Measurements from ENCODE around the gene PPP2R5B.
A peak's percentile ranks its signal among the peaks of the same experiment; 100 is the strongest.

The PPP2R5B gene

DNA sequence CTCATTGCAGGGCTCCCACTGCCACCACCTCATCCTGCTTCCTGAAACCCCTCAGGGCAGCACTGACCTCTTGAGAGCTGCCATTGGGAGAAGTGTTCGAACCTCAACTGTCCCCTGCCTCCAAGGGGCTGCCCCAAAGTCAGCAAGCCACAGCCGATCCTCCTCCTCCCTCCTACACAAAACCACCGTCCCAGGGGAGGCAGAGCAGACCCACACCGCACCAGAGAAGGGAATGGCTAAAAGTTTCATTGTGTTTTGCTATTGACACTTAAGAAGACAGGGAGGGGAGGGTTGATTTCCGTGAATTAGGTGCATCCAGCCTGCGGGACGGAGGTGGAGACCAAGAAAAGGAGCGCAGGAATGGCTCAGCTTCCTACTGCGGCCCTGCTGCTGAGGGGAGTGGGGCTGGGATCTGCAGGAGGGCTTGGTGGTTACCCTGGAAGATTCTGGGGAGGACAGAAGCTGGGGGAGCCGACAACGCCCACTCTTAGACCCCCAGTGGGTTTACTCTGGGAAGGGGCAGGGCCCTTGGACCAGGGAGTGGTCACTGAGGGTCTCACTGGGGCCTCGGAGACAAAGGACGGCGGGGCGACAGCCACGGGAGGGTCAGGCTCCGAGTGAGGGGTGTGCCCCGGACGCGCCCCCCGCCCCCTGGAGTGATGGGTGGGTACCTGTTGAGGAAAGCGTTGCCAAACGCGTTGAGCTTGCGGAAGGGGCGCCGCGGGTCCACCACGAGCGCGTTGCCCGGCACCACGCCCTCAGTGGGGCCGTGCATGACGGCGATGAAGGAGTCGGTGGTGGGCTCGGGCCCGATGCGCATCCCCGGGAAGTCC is 46.9 kb upstream of the PPP2R5B start:
- no peak for DNase-seq (ENCODE audit: extremely low spot score)
- no peak for TF ChIP-seq SUZ12 (IDR thresholded peaks at IDR 0.05)
- TF ChIP-seq LEF1 (IDR thresholded peaks at IDR 0.05; ENCODE audit: borderline replicate concordance): no peak
- no peak for TF ChIP-seq SP1 (IDR thresholded peaks at IDR 0.05)
- TF ChIP-seq TARDBP (IDR thresholded peaks at IDR 0.05): no peak
- TF ChIP-seq BHLHE40 (IDR thresholded peaks at IDR 0.05; ENCODE audit: borderline replicate concordance): no peak
- no peak for TF ChIP-seq FOXM1 (IDR thresholded peaks at IDR 0.05; ENCODE audit: borderline replicate concordance)
- TF ChIP-seq, protein P1, sequence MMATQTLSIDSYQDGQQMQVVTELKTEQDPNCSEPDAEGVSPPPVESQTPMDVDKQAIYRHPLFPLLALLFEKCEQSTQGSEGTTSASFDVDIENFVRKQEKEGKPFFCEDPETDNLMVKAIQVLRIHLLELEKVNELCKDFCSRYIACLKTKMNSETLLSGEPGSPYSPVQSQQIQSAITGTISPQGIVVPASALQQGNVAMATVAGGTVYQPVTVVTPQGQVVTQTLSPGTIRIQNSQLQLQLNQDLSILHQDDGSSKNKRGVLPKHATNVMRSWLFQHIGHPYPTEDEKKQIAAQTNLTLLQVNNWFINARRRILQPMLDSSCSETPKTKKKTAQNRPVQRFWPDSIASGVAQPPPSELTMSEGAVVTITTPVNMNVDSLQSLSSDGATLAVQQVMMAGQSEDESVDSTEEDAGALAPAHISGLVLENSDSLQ (IDR thresholded peaks at IDR 0.05): no peak
- CTCF ChIA-PET: interaction anchor here (0.7 to 2.5 kb wide), 6 partner anchors 8 to 67 kb away, joined by 3 to 13 read pairs (median 4); no protein-coding TSS in a partner anchor
- POLR2A ChIA-PET: interaction anchor here (0.9 to 5.0 kb wide), 4 partner anchors 9 to 13 kb away, joined by 3 to 26 read pairs (median 8); no protein-coding TSS in a partner anchor

- ChIA-PET CTCF (interaction anchor here (0.7 to 2.5 kb wide), 5 partner anchors 9 to 67 kb away, joined by 3 to 13 read pairs (median 4); no protein-coding TSS in a partner anchor), POLR2A (interaction anchor here (2.3 to 5.0 kb wide), 2 partner anchors 9 to 13 kb away, joined by 14 to 26 read pairs; no protein-coding TSS in a partner anchor)
- no peak for DNase-seq (ENCODE audit: extremely low spot score)
- peak; percentile 57 for TF ChIP-seq L3MBTL2 (conservative IDR thresholded peaks at IDR 0.05)
- no peak for TF ChIP-seq NFRKB (IDR thresholded peaks at IDR 0.05)
These were observed 46.3 kb upstream of the PPP2R5B start for GRCh38 chr11:64878223-64878493.

DNA sequence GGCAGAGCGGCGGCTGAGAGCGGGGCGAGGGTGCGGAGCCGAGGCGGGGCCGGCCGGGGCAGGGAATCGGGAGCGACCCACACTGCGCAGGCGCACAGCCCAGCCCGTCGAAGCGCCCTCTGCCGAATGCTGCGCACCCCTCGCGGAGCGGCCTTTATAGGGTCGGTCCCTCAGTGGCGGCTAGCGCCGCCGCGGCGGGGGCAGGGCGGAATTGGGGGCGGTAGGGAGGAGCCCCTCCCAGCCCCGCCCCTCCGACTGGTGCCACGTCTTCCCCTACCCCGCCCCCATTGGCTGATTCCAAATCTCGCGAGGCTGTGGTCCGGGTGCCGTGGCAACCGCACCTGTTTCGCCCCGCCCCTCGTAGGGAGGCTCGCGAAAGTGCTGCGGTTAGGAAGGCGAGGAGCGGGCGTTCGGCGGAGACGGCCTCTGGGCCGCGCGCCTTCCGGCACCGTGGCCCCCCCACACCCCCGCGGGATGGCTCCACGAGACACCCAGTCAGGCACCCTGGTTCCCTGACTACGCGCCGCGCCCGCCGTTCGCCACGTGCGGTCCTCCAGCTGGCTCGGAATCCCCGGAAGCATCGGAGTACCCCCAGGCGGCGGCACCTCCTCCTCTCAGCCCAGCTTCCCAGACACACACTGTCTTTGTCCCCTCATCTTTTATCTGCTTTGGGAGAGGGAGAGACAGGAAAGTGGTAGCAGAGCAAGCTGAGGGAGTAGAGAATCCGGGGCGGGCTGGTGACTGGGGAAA is 45.8 kb upstream of the PPP2R5B start, which contains the start of gene EHD1:
TSS of gene EHD1 (minus strand) at position 128 of the 750 bp plus-strand sequence. CDS start 157 bp downstream, outside the sequence.
- ChIA-PET CTCF (interaction anchor here (0.6 to 2.5 kb wide), 6 partner anchors 9 to 232 kb away, joined by 3 to 13 read pairs (median 4); no protein-coding TSS in a partner anchor), POLR2A (interaction anchor here (2.3 to 5.0 kb wide), 2 partner anchors 10 to 14 kb away, joined by 14 to 26 read pairs; no protein-coding TSS in a partner anchor)
- TF ChIP-seq L3MBTL2 (conservative IDR thresholded peaks at IDR 0.05): peak; percentile 80
- TF ChIP-seq, protein P1 (IDR thresholded peaks at IDR 0.05): no peak
- TF ChIP-seq ARNT (IDR thresholded peaks at IDR 0.05): no peak
- peak; percentile 100 for DNase-seq (ENCODE audit: extremely low spot score)

DNA sequence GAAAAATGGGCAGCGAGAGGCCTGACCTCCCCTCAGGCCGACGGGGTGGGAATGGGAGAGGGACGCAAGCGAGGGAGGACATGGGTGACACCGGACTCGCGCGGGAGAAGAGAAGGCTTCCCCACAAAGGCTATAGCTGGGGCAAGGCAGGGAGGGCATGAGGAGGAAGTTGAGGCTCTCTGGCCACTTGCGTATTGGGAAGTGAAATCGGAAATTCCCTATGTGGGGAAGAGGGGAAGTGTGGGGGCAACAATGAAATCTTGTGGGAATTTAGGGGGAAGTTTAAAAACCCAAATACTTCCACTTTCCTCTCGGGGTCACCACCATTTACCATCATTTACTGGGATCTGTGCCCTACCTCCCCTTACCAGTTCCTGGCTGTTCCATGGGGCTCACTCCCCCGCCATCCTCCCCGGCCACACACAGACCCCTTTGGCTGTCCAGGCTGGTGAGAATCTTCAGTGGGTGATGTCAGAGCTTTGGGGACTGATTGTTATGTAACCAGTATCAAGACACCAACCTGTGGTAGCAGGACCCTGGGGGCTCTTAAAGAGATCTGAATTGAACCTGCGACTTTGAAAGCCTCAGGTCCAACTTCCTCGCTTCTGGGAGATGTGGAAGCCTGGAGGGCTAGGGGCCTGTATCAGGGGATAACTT is 45.1 kb upstream of the PPP2R5B start:
- POLR2A ChIA-PET: interaction anchor here (5.0 kb wide), 1 partner anchor 15 kb away, joined by 26 read pairs; no protein-coding TSS in a partner anchor
- no peak for DNase-seq (ENCODE audit: extremely low spot score)
- CTCF ChIA-PET: interaction anchor here (0.6 to 2.5 kb wide), 3 partner anchors 9 to 231 kb away, joined by 4 to 7 read pairs (median 4); no protein-coding TSS in a partner anchor
- TF ChIP-seq ELF4 (IDR thresholded peaks at IDR 0.05): no peak
- TF ChIP-seq ZNF384 (IDR thresholded peaks at IDR 0.05): no peak
- no peak for TF ChIP-seq L3MBTL2 (conservative IDR thresholded peaks at IDR 0.05)
- no peak for TF ChIP-seq ARNT (IDR thresholded peaks at IDR 0.05)
- TF ChIP-seq, protein P1 (IDR thresholded peaks at IDR 0.05): no peak
- TF ChIP-seq FOXA1 (IDR thresholded peaks at IDR 0.05): no peak
- TF ChIP-seq NFRKB (IDR thresholded peaks at IDR 0.05): no peak
- no peak for TF ChIP-seq HDGF (IDR thresholded peaks at IDR 0.05; ENCODE audit: borderline replicate concordance)
- no peak for TF ChIP-seq BHLHE40 (IDR thresholded peaks at IDR 0.05; ENCODE audit: borderline replicate concordance)
- no peak for TF ChIP-seq FOXK2 (IDR thresholded peaks at IDR 0.05)

- POLR2A ChIA-PET: interaction anchor here (0.6 to 0.8 kb wide), 2 partner anchors 11 to 239 kb away, joined by 3 read pairs; no protein-coding TSS in a partner anchor
These were observed 44.1 kb upstream of the PPP2R5B start for GRCh38 chr11:64880240-64881001.

More at GRCh38 chr11:64880240-64881001, 44.1 kb upstream of the PPP2R5B start:
- CTCF ChIA-PET: interaction anchor here (0.6 kb wide), 1 partner anchor 11 kb away, joined by 3 read pairs; no protein-coding TSS in a partner anchor
- no peak for DNase-seq (ENCODE audit: extremely low spot score)
- TF ChIP-seq, protein P1 (IDR thresholded peaks at IDR 0.05): no peak
- TF ChIP-seq NFRKB (IDR thresholded peaks at IDR 0.05): no peak
- TF ChIP-seq FOXM1 (IDR thresholded peaks at IDR 0.05; ENCODE audit: borderline replicate concordance): no peak
- TF ChIP-seq FOXA1 (IDR thresholded peaks at IDR 0.05): no peak
- TF ChIP-seq TARDBP (IDR thresholded peaks at IDR 0.05): no peak
- TF ChIP-seq LEF1 (IDR thresholded peaks at IDR 0.05; ENCODE audit: borderline replicate concordance): no peak
- TF ChIP-seq HDGF (IDR thresholded peaks at IDR 0.05; ENCODE audit: borderline replicate concordance): no peak
- no peak for TF ChIP-seq L3MBTL2 (conservative IDR thresholded peaks at IDR 0.05)
- TF ChIP-seq ELF4 (IDR thresholded peaks at IDR 0.05): no peak

All from HEK293T (cell line).